ENCODE results near the gene EPB41L2.
"Not testable (repeated sequence)": the region's sequence is repeated elsewhere in the genome, so short reads cannot be mapped to it uniquely, and the experiment has no call there.

The EPB41L2 gene

DNA sequence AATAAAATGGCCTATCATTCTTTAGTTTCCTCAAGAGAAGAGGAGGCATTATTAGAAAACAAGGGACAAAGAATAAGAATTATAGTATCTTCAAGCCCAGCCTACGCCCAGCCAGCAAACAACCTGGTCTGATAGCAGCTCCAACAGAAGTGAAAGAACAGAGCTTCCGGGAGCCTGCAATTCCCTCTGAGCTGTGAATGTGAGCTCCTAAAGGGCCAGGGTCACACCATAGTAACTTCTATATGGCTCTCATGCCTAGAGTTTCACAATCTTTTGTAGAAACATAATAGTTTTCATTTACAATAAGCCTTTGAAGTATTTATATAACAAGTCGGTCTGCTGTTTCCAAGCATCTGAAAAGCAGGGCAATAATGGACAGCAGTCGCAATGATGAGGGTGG is 119.3 kb downstream of the EPB41L2 start:
- peaks cover 3% of the 10 kb centered on the region for H3K27me3 Mint-ChIP-seq (ENCODE audit: low read depth, poor library complexity)
- H3K9me3 Mint-ChIP-seq, result no peaks in the 10 kb centered on the region
- peaks cover 36% of the 10 kb centered on the region for H3K4me1 Mint-ChIP-seq
- DNase-seq, result no peak
- H3K36me3 Mint-ChIP-seq (ENCODE audit: low read depth), result peaks cover 13% of the 10 kb centered on the region
- H3K27ac Mint-ChIP-seq, result peak overlapping the region; percentile 96
- TF ChIP-seq, protein P1, sequence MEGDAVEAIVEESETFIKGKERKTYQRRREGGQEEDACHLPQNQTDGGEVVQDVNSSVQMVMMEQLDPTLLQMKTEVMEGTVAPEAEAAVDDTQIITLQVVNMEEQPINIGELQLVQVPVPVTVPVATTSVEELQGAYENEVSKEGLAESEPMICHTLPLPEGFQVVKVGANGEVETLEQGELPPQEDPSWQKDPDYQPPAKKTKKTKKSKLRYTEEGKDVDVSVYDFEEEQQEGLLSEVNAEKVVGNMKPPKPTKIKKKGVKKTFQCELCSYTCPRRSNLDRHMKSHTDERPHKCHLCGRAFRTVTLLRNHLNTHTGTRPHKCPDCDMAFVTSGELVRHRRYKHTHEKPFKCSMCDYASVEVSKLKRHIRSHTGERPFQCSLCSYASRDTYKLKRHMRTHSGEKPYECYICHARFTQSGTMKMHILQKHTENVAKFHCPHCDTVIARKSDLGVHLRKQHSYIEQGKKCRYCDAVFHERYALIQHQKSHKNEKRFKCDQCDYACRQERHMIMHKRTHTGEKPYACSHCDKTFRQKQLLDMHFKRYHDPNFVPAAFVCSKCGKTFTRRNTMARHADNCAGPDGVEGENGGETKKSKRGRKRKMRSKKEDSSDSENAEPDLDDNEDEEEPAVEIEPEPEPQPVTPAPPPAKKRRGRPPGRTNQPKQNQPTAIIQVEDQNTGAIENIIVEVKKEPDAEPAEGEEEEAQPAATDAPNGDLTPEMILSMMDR (IDR thresholded peaks at IDR 0.05), result no peak
- H3K4me3 Mint-ChIP-seq, result no peak overlapping the region

DNA sequence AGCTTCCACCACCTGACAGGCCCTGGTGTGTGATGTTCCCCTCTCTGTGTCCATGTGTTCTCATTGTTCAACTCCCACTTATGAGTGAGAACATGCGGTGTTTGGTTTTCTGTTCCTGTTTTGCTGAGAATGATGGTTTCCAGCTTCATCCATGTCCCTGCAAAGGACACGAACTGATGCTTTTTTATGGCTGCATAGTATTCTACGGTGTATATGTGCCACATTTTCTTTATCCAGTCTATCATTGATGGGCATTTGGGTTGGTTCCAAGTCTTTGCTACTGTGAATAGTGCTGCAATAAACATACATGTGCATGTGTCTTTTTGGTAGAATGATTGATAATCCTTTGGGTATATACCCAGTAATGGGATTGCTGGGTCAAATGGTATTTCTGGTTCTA is 120.3 kb downstream of the EPB41L2 start:
- H3K4me1 Mint-ChIP-seq, result peaks cover 36% of the 10 kb centered on the region
- H3K4me3 Mint-ChIP-seq; DNase-seq; H3K27me3 Mint-ChIP-seq (ENCODE audit: low read depth, poor library complexity); H3K9me3 Mint-ChIP-seq; H3K27ac Mint-ChIP-seq: not testable (repeated sequence)
- peaks cover 13% of the 10 kb centered on the region for H3K36me3 Mint-ChIP-seq (ENCODE audit: low read depth)

DNA sequence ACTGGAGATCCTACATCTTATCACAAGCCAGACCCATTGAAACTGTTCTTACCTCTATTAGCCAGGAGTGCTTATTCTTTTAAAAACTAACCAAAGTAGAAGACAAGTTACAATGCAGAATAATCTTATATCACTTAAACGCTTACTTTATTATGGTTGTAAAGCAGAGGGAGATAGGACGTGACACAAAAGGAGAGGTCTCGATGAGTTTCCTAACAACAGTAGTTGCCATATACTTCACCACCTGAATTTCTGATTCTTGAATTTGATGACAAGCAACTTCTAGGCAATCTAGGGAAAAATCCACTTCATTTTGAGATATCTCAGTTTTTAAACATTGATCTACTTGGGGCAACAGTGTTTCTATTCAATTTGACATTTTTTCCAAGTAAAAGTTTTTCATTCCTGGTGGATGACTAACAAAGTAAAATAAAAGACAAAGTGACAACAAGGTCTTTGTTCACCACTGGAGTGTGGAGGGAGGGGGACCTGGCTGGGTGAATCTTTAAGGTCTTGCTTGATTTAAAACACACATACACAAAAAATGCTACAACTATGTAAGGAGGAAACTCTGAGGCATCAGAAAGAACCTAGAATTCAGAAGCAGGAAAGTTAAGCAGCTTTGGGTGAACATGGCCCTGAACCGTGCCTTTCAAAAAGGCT is 125.0 kb downstream of the EPB41L2 start:
- H3K36me3 Mint-ChIP-seq (ENCODE audit: low read depth), result peaks cover 9% of the 10 kb centered on the region
- H3K27ac Mint-ChIP-seq, result peak overlapping the region; percentile 81
- H3K9me3 Mint-ChIP-seq, result no peaks in the 10 kb centered on the region
- H3K4me3 Mint-ChIP-seq, result no peak overlapping the region
- H3K27me3 Mint-ChIP-seq (ENCODE audit: low read depth, poor library complexity), result peaks cover 3% of the 10 kb centered on the region
- no peak for DNase-seq
- TF ChIP-seq, protein P1 (IDR thresholded peaks at IDR 0.05), result no peak
- H3K4me1 Mint-ChIP-seq, result peaks cover 12% of the 10 kb centered on the region

DNA sequence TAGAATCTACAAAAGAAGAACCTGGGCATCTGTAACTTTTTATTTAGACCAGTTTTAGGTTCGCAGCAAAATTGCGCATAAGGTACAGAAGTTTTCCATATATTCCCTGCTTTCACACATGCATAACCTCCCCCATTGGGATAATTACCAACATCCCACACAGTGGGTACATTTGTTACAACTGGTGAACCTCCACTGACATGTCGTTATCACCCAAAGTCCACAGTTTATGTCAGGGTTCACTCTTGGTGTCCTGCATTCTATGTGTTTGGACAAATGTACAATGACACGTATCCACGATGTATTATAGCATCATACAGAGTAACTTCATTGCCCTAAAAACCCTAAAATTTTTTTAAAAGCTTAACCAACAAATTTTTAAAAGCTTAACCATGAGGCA is 126.1 kb downstream of the EPB41L2 start:
- H3K27me3 Mint-ChIP-seq (ENCODE audit: low read depth, poor library complexity), result peaks cover under 1% of the 10 kb centered on the region
- H3K27ac Mint-ChIP-seq, result no peak overlapping the region
- peaks cover 9% of the 10 kb centered on the region for H3K36me3 Mint-ChIP-seq (ENCODE audit: low read depth)
- peaks cover 12% of the 10 kb centered on the region for H3K4me1 Mint-ChIP-seq
- H3K9me3 Mint-ChIP-seq, result peaks cover 4% of the 10 kb centered on the region
- DNase-seq, result no peak
- TF ChIP-seq, protein P1 (IDR thresholded peaks at IDR 0.05), result no peak
- H3K4me3 Mint-ChIP-seq, result no peak overlapping the region

DNA sequence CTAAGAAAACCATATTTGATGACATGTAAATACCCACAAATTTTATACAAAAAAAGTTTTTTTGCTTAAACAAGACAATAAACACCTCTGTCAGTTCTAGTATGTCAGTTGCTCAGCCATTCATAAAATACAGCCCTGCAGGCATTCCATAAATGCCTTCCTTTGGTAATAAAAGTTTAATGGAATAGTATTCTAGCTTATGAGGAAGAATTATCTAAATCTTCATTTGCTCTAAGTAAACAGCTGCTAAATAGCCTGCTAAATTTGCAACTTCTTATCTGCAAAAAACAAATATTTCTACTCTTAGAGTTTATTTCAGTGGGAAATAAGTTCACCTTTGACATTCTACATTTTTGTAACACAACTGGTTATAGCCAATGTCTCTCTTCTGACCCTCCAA is 127.1 kb downstream of the EPB41L2 start:
- H3K4me3 Mint-ChIP-seq, result no peak overlapping the region
- DNase-seq, result no peak
- no peaks in the 10 kb centered on the region for H3K27me3 Mint-ChIP-seq (ENCODE audit: low read depth, poor library complexity)
- TF ChIP-seq, protein P1 (IDR thresholded peaks at IDR 0.05), result no peak
- peaks cover 12% of the 10 kb centered on the region for H3K4me1 Mint-ChIP-seq
- H3K27ac Mint-ChIP-seq, result no peak overlapping the region
- H3K36me3 Mint-ChIP-seq (ENCODE audit: low read depth), result peaks cover 10% of the 10 kb centered on the region
- H3K9me3 Mint-ChIP-seq, result peaks cover 5% of the 10 kb centered on the region

DNA sequence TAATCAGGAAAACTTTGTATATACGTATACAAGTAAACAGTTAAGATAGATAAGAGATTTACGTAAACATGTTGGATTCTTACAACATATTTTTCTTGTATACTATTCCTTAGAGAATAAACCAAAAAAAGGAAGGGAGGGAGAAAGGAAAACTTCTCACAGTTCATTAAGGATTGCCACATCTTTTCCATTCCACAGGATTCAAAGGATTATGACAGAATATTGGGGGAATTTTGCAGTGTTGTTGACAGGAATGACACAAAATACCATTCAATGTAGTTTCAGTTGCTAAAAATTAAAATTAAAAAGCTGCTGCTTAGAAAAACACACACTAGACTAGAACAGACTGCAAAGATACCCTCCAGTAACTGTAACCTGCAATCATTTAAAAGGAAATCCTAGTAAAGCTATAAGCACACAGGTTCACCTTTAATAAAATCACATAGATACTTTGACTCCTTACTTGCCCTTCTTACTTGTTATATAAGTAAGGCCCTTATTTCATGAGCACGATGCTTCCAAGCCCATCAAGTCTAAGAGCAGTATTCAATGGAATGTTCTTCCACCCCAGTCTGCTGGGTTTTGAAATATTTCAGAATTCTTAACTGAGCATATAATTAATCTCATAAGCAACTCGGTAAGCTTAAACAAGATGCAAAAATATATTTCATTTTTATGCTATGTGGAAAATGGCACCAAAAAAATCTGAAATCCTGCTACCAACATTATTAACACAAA is 128.0 kb downstream of the EPB41L2 start:
- no peak overlapping the region for H3K4me3 Mint-ChIP-seq
- H3K27ac Mint-ChIP-seq, result no peak overlapping the region
- DNase-seq, result no peak

More for the DNA sequence above, 128.0 kb downstream of the EPB41L2 start:
- Mint-ChIP-seq H3K27me3 (ENCODE audit: low read depth, poor library complexity) (no peaks in the 10 kb centered on the region), H3K4me1 (peaks cover 12% of the 10 kb centered on the region), H3K36me3 (ENCODE audit: low read depth) (peaks cover 20% of the 10 kb centered on the region), H3K9me3 (peaks cover 12% of the 10 kb centered on the region)
- TF ChIP-seq, protein P1 (IDR thresholded peaks at IDR 0.05), result no peak

All from nephron progenitor cell (in vitro differentiated cells).